GM21717 (cell line): Measurements from ENCODE around the gene TAF3.

Experiments
- ATAC-seq: cut with Tn5 transposase; IDR thresholded peaks from one replicate; pipeline ENCODE4 v1.9.1; 2021; ENCODE audit warnings: mild to moderate bottlenecking, moderate library complexity; ENCODE audit not compliant: unreplicated experiment

Gene TAF3

GRCh38 chr10:7962592-7962991 is 144.3 kb downstream of the TAF3 start:
- ATAC-seq, result no peak

DNA sequence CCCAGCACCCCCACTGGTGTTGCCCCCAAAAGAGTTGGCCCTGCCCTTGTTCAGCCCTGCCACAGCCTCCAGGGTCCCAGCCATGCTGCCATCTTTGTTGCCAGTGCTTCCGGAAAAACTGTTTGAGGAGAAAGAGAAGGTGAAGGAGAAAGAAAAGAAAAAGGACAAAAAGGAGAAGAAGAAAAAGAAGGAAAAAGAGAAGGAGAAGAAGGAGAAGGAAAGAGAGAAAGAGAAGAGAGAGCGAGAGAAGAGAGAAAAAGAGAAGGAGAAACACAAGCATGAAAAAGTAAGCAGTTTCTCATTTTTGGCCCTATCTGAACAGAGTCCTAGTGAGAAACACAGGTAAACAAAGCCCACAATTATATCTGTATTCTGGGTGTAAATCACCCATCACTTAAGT is 147.2 kb downstream of the TAF3 start:
- ATAC-seq, result no peak

DNA sequence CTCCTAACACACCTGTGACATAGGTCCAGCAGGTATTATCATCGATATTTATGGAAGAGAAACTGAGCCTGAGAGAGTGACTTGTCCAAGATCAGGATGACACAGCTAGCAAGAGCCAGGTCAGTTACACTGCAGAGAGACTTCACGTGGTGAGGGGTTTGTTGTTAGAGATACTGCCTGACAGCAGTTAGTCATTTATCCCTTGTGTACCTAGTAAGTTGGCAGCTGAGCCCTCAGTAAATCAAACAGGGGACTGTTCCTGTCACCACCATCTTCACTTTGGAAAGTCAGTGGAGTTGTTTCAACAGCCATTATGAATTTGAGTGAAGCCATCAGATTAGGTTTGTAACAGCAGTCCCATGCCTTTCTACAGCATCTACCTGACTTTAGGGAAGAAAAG is 148.7 kb downstream of the TAF3 start:
- ATAC-seq, result no peak

DNA sequence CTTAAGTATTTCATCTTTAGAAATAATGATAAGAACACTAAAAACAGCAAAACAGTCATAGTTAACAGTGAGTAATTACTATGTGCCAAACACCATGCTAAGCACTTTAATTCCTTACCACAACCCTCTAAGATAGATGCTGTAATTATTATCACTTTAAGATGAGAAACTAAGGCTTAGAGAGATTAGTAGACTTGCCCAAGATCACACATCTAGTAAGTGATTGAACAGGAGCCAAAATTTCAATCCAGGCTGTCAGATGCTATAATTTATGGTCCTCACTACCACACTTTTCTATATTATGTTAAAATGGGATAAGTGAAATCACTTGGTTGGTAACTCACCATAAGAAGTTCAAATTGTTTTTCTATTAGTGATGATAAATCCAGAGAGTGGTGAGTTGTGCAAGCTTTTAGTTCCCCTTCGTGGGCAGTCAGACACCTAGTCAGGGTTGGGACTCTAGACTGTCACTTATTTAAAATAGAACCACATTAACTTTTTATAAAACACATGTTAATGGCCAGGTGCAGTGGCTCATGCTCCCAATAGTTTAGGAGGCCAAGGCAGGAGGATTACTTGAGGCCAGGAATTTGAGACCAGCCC is 150.3 kb downstream of the TAF3 start:
- ATAC-seq, result no peak

- no peak for ATAC-seq
These were observed 151.3 kb downstream of the TAF3 start for GRCh38 chr10:7969623-7970022.

DNA sequence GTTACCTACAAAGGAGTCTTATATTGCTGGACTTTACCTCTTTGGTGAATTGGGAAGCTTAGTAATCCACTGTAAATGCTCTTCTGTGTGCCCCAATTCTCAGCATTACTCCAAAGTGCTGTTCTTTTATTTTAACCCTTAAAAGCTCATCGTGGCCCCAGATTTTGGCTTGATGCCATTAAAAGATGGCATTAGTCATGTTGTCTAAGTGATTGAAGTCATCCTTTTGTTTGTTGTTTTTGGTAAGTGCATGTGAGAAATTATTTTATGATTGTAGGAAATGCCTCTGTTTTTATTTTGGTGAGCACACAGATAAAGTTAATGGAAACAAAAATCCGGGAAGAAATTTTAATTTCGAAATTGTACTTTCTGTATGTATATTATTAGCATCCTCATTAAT is 153.6 kb downstream of the TAF3 start:
- no peak for ATAC-seq

- ATAC-seq, result no peak
These were observed 154.1 kb downstream of the TAF3 start for GRCh38 chr10:7972367-7972766.

DNA sequence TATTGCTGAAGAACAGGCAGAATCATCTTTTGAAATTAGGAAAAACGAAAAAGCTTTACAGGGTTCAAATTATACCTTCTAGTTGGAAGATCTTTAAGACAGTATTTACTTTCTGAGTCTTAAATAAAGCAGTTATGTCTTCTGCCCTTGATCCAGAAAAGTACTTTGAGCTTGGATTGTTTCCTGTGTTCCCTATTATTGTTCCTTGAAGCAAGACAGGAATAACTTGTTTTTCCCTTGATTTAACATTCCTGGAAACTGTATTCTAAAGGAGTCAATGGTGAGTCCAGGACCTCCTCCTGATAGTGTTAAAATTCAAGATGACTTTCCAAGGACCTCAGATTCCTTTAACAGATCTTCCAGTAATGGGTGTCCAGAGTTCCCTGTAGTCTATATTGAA is 161.9 kb downstream of the TAF3 start:
- no peak for ATAC-seq

- ATAC-seq, result no peak
These were observed 164.4 kb downstream of the TAF3 start for GRCh38 chr10:7982727-7983126.

DNA sequence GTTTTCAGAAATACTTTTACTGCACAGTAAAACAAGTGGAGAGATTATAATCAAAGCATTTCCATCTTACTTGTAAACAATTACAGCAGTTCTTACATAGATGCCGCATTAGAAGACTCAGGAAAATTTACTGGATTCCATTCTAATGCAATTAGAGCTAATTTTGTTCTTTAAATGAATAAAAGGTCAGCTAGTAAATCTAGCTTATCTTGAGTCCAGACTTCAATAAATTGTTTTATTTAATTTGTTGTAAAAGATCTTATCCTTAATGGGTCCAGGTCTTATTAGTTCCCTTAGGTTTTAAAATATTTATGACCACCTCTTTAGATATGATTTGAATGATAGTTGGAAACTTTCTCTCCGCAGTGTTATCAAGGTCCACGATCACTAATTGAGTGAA is 166.0 kb downstream of the TAF3 start:
- no peak for ATAC-seq

DNA sequence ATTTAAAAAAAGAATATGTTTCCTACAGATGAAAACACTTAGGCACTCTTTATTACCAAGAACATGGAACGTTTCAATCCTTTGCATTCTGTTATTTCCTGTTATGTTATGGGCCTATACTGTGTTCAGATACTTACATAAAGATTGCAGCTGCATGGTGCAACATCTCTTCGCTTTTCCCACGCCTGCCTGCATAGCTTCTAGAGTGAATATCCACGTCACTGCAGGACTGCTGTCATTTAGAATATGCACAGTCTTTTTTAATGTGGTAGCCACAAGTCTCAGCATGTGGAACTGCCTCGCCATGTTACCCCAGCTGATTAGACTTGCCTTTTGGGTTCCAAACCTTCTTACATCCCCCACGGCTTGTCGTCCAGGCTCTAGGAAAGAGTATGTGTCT is 166.6 kb downstream of the TAF3 start:
- ATAC-seq, result no peak

GRCh38 chr10:7986851-7987250 is 168.5 kb downstream of the TAF3 start:
- no peak for ATAC-seq

DNA sequence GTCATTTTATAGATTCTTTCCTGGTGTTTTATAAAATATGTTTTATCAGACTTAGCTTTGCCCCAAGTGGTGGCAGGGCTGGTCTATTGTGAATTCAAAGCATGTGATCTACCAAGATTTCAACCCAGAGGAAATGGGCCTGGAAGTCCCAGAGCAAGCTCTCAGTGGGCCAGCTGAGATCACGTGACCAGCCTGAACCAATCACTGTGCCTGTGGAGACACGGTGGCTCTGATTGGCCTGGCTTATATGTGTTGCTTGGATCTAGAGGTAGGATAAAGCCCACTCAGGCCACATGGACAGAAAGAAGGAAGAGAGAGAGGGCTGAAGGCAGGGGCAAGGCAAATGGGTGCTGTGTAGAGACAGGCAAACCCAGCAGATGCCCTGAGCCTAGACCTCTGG is 170.7 kb downstream of the TAF3 start:
- ATAC-seq, result no peak

DNA sequence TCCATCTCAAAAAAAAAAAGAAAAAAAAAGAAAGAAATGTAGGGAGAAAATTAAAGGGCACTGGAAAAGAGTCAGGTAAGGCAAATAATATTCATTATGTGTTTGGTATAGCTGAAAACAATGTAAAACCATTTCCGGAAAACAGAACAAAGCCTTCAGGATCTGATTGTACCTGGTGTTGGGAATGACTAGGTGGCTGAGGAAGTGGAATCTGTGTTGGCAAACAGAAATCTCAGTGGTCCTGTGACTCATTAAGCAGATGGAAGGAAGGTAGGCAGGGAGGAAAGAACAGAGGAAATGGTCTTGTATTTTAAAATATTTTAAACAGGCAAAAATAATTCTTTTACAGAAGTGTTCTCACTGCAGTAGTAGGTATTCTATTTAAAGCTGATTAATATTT is 180.5 kb downstream of the TAF3 start:
- ATAC-seq, result no peak

- ATAC-seq, result no peak
These were observed 186.2 kb downstream of the TAF3 start for GRCh38 chr10:8004469-8005000.

DNA sequence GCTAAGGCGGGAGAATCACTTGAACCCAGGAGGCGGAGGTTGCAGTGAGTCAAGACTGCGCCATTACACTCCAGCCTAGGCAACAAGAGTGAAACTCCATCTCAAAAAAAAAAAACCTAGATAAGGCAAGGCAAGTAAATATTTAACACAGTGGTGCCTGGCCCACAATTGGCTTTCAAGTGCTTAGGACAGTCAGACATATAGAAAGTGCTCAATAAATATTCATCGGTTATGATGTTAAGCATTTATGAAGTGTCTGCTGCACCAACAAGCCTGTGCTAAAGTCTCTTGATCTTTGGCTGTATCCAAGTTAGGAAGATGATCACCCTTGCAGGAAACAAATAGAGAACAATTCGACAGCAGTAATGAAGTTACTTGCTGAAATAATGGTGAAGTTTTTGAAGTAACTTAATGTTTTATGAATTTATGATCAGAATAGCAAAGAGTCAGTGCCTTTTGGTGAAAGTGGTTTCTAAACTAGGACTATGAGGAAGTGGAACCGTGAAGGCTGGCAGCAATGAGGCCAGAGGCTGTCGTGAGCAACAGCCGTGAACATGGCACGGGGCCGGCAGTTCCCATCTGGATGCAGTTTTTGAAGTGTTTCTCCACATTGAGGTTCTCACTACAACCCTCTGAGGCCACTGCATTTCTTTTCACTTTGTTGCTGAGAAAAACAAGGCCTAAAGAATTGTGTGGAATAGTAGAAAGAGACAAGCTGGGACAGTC is 188.1 kb downstream of the TAF3 start:
- no peak for ATAC-seq

DNA sequence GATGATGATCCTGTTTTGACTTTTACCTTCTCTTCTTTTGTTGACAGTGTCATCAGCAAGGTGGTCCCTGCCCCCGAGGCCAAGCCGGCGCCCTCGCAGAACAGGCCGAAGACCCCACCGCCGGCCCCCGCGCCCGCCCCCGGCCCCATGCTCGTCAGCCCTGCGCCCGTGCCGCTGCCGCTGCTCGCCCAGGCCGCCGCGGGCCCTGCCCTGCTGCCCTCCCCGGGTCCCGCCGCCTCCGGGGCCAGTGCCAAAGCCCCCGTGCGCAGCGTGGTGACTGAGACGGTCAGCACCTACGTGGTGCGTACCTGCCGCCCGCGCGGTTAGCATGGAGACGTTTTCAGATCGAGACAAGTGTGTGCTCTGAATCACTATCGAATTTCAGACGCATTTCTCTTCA is 190.7 kb downstream of the TAF3 start:
- no peak for ATAC-seq

GRCh38 chr10:8013006-8013405 is 194.7 kb downstream of the TAF3 start:
- ATAC-seq, result no peak

DNA sequence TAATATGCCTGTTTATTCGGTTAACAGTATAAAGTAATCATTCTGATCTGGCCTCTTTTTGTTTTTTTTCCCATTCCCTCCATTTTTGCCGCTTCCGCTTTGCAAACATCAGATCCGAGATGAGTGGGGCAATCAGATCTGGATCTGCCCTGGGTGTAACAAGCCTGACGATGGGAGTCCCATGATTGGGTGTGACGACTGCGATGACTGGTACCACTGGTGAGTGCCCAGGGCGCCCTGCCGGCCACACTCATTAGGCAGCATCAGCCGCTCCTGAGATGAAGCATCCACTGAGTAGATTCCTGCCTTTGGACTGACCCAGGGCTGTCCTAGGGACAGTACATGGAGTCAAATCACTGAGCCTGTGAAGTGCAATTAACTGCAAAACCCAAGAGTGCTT is 195.3 kb downstream of the TAF3 start:
- ATAC-seq, result no peak

- no peak for ATAC-seq
These were observed 196.3 kb downstream of the TAF3 start for GRCh38 chr10:8014649-8015048.

GRCh38 chr10:8017277-8017676 is 199.0 kb downstream of the TAF3 start:
- no peak for ATAC-seq

- ATAC-seq, result no peak
These were observed 205.0 kb downstream of the TAF3 start for GRCh38 chr10:8023321-8023720.

DNA sequence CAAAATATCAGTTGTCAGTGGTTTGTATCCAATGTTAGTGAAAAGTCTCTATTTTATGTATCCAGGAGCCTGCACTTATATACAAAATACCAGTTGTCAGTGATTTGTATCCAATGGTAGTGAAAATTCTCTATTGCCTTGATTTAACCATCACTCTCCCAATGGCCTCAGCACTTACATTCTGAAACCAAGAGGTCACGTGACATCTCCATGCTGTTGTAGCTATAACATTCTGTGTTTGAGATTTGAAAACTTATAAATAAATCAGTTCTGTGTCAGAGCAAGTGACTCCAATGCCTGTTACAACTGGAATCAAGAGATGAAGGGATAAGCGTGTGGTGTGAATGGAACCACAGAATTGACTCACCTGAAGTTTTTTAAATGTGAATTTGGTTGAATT is 205.5 kb downstream of the TAF3 start:
- no peak for ATAC-seq
